GM12801 (cell line): ENCODE data around the gene MAGEB6B.

Source experiments
- TF ChIP-seq, protein P1 (sequence below): IDR thresholded peaks from one replicate; pipeline ENCODE4 v1.5.1; 2011; ENCODE audit warnings: control low read depth; ENCODE audit not compliant: insufficient read length; ENCODE audit errors: extremely low read depth

Gene MAGEB6B, protein sequence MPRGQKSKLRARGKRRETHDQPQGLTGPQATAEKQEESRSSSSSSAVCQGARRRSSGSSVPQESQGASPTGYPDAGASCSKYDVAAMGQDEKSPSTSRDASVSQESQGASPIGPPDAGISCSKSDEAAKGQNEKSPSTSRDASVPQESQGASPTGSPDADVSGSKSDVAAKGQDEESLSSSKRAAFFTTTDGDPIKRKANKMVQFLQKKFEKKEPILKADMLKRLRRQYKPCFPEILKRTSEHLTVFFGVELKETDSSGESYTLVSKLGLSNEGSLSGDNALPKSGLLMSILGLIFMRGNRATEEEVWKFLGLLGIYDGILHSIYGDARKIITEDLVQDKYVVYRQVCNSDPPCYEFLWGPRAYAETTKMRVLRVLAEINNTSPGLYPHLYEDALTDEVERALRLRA

DNA sequence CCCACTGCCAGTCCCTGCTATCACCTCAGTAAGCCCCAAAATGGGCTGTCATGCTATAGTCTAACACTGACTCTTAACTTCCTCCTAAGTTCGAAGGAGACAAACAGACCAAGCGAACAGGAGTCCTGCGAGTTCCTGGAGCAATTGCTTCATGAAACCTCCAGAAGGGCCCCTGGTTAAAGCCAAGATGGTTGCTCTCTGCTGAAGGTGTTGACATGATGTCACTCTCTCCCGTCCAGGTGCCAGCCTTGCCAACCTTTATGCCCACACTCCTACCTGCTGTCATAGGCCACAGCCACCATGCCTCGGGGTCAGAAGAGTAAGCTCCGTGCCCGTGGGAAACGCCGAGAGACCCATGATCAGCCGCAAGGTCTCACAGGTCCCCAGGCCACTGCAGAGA is at the start of gene MAGEB6B:
MAGEB6B (plus strand) TSS at position 301 of the 400 bp plus-strand sequence; CDS start at position 301, 0 bp downstream.
- TF ChIP-seq, protein P1, sequence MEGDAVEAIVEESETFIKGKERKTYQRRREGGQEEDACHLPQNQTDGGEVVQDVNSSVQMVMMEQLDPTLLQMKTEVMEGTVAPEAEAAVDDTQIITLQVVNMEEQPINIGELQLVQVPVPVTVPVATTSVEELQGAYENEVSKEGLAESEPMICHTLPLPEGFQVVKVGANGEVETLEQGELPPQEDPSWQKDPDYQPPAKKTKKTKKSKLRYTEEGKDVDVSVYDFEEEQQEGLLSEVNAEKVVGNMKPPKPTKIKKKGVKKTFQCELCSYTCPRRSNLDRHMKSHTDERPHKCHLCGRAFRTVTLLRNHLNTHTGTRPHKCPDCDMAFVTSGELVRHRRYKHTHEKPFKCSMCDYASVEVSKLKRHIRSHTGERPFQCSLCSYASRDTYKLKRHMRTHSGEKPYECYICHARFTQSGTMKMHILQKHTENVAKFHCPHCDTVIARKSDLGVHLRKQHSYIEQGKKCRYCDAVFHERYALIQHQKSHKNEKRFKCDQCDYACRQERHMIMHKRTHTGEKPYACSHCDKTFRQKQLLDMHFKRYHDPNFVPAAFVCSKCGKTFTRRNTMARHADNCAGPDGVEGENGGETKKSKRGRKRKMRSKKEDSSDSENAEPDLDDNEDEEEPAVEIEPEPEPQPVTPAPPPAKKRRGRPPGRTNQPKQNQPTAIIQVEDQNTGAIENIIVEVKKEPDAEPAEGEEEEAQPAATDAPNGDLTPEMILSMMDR, result no peak

DNA sequence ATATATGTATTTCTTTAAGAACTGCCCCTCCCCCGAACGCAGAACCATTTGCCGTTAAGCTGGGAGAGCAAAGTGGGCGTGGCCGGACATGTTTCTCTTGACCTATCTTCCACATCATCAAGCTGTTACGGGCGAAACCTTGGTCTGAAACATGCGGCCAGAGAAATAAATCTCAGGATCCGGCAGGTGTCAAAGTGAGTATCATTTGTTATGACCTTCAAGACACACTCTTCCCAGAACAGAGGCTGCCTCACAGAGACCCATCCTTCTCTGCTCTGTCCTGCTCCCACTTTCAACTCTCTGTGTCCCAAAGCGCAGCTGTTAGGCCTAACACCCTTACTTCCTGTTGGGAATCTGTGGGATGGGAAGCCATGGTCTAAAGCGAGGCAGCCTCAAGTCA is 22.1 kb upstream of the MAGEB6B start, which contains the start of gene MAGEB18:
MAGEB18 (plus strand) TSS at position 70 of the 400 bp plus-strand sequence. CDS start 643 bp downstream, outside the sequence.
- TF ChIP-seq, protein P1, result no peak

DNA sequence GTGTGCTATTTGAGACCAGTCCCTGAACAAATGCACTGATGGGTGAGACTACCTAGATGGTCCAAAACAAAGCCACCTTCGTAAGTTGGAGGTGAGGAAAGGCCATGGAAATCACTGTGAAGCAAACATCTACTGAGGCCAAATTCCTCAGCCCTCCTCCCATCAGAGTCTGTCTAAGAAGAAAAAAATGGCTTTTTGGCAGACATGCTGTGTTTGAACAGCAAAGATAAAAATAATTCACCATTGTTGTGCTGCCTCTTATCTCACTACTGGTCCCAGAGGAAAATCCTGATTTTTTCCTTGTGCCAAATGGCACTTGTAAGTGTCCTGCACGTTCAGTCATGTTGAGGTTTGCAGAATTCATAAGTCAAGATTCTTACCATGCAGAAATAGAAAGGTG is 14.4 kb upstream of the MAGEB6B start:
- TF ChIP-seq, protein P1, result no peak

DNA sequence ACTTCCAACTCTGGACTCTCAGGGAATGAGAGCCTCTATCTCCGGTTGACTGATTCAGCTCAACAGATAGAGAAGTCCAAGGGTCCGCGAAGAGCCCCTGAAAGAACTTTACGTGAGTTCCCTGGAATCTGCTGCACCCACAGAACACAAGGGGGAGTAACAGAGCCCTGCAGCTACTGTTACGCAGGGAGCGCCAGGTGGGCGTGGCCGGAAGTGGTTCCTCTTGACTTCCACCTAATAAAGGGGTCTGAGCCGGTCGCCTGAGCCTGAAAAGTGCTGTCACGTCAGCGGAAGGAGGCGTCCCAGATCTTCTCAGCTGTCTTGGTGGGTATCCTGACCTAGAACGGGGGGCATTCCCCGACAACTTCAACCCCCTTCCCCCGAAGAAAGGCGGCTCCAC is 31.8 kb downstream of the MAGEB6B start, which contains the start of gene MAGEB6:
MAGEB6 (plus strand) TSS at position 237 of the 400 bp plus-strand sequence. CDS start 1,407 bp downstream, outside the sequence.
- TF ChIP-seq, protein P1, result no peak

DNA sequence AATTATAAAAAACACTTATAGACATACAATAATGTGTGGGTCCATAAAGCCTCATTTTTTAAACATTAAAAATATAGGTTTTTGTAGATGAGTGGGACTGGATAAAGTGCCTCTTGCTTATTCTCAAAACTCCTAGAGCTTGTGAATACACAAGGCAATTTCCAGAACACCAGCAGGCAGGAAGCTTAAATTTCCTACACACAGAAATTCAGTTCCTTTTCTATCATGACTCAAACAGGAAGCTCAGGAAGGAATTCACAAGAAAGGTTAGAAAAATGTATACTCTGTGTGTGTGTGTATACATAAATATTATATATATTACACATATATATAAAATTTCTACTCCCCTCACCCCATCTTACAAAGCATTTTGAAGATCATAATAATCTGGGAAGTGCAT is 43.2 kb downstream of the MAGEB6B start:
- TF ChIP-seq, protein P1, result no peak

DNA sequence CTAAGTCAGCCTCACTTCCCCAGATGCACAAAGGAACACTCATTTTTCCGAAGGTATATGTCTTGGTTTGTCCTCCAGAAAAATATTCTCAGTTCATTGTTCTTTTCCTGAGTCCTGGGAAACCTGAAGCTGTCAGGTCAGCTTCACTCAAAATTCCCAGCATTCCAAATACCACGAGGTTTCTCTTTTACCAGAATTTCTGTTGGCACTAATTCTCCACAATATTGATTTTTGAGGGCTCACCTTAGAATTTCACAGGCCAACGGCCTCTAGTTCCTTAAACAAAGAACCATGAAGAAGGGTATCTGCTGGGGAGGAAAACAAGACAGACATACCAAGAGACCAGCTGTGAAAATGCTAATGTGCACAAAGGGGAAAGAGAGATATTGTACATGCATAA is 47.6 kb downstream of the MAGEB6B start:
- TF ChIP-seq, protein P1, result no peak
